Stomach (tissue), 9 donors: ENCODE results near the gene PDE4B. TPM values are rescaled to one million over a fixed set of nuclear protein-coding genes. Genes with fewer than 3 reads are reported as not detected.

Experiments used
- DNase-seq, 2 donors: peaks; one replicate each; pipeline versions ENCODE4 v3.0.0 to v3.0.0-alpha.2; 2013 to 2019
- H3K27ac ChIP-seq, 5 donors: fragments of 200-600 bp in 4 of 5; sonication (generic) in 4 of 5; one replicate each; pipeline ENCODE4 v1.5.1; 2013 to 2019; ENCODE audit warnings: mild to moderate bottlenecking in 1 of 5, moderate library complexity in 1 of 5
- H3K27me3 ChIP-seq, 3 donors: fragments of 200-600 bp; sonication (generic); one replicate each; pipeline ENCODE4 v1.5.1; 2017 to 2019; ENCODE audit warnings: mixed run types in 1 of 3
- H3K36me3 ChIP-seq, 4 donors: fragments of 200-600 bp; sonication (generic); 1 replicate in 3 of 4; 2 replicates in 1 of 4; pipeline ENCODE4 v1.5.1; 2016 to 2019
- H3K4me1 ChIP-seq, 4 donors: fragments of 200-600 bp; sonication (generic); one replicate each; pipeline ENCODE4 v1.5.1; 2016 to 2019
- H3K4me3 ChIP-seq, 4 donors: fragments of 200-600 bp; sonication (generic) in 3 of 4; one replicate each; pipeline ENCODE4 v1.5.1; 2016 to 2019; ENCODE audit warnings: mild to moderate bottlenecking in 1 of 4
- H3K9me3 ChIP-seq, 4 donors: fragments of 200-600 bp; sonication (generic); one replicate each; pipeline ENCODE4 v1.5.1; 2016 to 2019
- CTCF ChIP-seq, 7 experiments: fragments of 450-650 bp in 4 of 7; fragments of 200-600 bp in 3 of 7; sonication (generic) in 3 of 7; IDR thresholded peaks; one replicate each; pipeline ENCODE4 v1.5.1; 2016 to 2019; ENCODE audit warnings: antibody characterized with exemption in 7 of 7, control low read depth in 2 of 7, mild to moderate bottlenecking in 1 of 7
- EP300 ChIP-seq: sonication (generic); formaldehyde crosslinking; IDR thresholded peaks from one replicate; pipeline ENCODE4 v1.6.1; 2017; ENCODE audit warnings: antibody characterized with exemption
- POLR2A ChIP-seq, 4 donors: fragments of 450-650 bp; IDR thresholded peaks; one replicate each; pipeline ENCODE4 v1.6.1; 2016; ENCODE audit warnings: antibody characterized with exemption in 4 of 4, control low read depth in 2 of 4, mild to moderate bottlenecking in 1 of 4, moderate library complexity in 1 of 4
- POLR2AphosphoS5 ChIP-seq, 3 donors: sonication (generic); formaldehyde crosslinking; IDR thresholded peaks; one replicate each; pipeline ENCODE4 v1.6.1; 2016; ENCODE audit warnings: antibody characterized with exemption in 3 of 3
- WGBS, 5 donors: extraction: QIAGEN DNeasy Blood & Tissue Kit in 3 of 5; methylation state at CpG; one replicate each; pipeline versions ENCODE4 v1.1.5 to v1.1.7; 2013 to 2018; 5-methylcytosine and 5-hydroxymethylcytosine counted together
- intact Hi-C: fragments of 100-400 bp; cut with DNase I; formaldehyde crosslinking; loops from one replicate; pipeline ENCODE4 v1.15.1; 2023; ENCODE audit warnings: low total_unique reads
- polyA plus RNA-seq, 3 donors: library from polyadenylated mRNA; stranded (reverse); fragments of 200-250 nt; gene quantifications; one replicate each; pipeline ENCODE4 v1.2.3, GENCODE V29; 2013
- total RNA-seq, 5 donors: library from RNA; depleted of rRNA; stranded (reverse); fragments of >200 nt; gene quantifications; one replicate each; pipeline versions ENCODE4 v1.1.0 to v1.2.3, GENCODE V29; 2014 to 2016
- donor health status: healthy with polysubstance abuse.
- donor health status: Bipolar disorder and iron deficiency.
- donor health status: healthy.

Gene PDE4B
- total and polyA plus RNA-seq, 8 donors, result 0.45 to 34.3 (median 3.2) TPM

- intact Hi-C loops, result no loop called here
- Histone ChIP-seq H3K9me3 (no peaks in the 10 kb centered on the region), H3K4me3 (no peak overlapping the region), H3K4me1 (peaks cover 0 to 19% (median 4%) of the 10 kb centered on the region in 4 donors), H3K27ac (no peak overlapping the region), H3K27me3 (no peaks in the 10 kb centered on the region), H3K36me3 (no peaks in the 10 kb centered on the region)
- 65 to 92% (median 76%) methylated on average over 1 of the region's 1 CpG for WGBS, 5 donors
- DNase-seq, result no peak
- TF ChIP-seq POLR2A (IDR thresholded peaks at IDR 0.05) (no peak), POLR2AphosphoS5 (IDR thresholded peaks at IDR 0.05) (no peak), CTCF (IDR thresholded peaks at IDR 0.05) (no peak), EP300 (no peak)
These were observed 551.1 kb downstream of the PDE4B start for GRCh38 chr1:66343569-66344325.

GRCh38 chr1:66346057-66346795 lies 553.5 kb downstream of the PDE4B start:
- intact Hi-C loops, result no loop called here
- Histone ChIP-seq H3K27ac (no peak overlapping the region), H3K4me1 (peaks cover 0 to 43% (median 18%) of the 10 kb centered on the region in 4 donors), H3K9me3 (no peaks in the 10 kb centered on the region), H3K36me3 (no peaks in the 10 kb centered on the region), H3K4me3 (no peak overlapping the region), H3K27me3 (no peaks in the 10 kb centered on the region)
- DNase-seq, result no peak
- 70 to 90% (median 85%) methylated on average over 2 of the region's 2 CpGs for WGBS, 5 donors
- TF ChIP-seq POLR2AphosphoS5 (IDR thresholded peaks at IDR 0.05) (no peak), EP300 (no peak), CTCF (IDR thresholded peaks at IDR 0.05) (no peak), POLR2A (IDR thresholded peaks at IDR 0.05) (no peak)

- TF ChIP-seq POLR2AphosphoS5 (IDR thresholded peaks at IDR 0.05) (no peak), POLR2A (IDR thresholded peaks at IDR 0.05) (no peak), EP300 (no peak), CTCF (IDR thresholded peaks at IDR 0.05) (no peak)
- H3K27ac ChIP-seq, result no peak overlapping the region
- DNase-seq, result no peak
- intact Hi-C loops, result no loop called here
- no peaks in the 10 kb centered on the region for H3K27me3 ChIP-seq
- WGBS, 5 donors, result 84 to 95% (median 89%) methylated on average over 3 of the region's 3 CpGs
- no peaks in the 10 kb centered on the region for H3K9me3 ChIP-seq
- peaks cover 3 to 49% (median 20%) of the 10 kb centered on the region in 4 donors for H3K4me1 ChIP-seq
- H3K36me3 ChIP-seq, result no peaks in the 10 kb centered on the region
- no peak overlapping the region for H3K4me3 ChIP-seq
These were observed 554.2 kb downstream of the PDE4B start for GRCh38 chr1:66346873-66347272.

- intact Hi-C loops, result no loop called here
- Histone ChIP-seq H3K4me1 (peaks cover 5 to 58% (median 30%) of the 10 kb centered on the region in 4 donors), H3K36me3 (no peaks in the 10 kb centered on the region), H3K4me3 (no peak overlapping the region), H3K9me3 (no peaks in the 10 kb centered on the region), H3K27ac (peak overlapping the region in 2 of 5 donors; percentile 23 to 70), H3K27me3 (no peaks in the 10 kb centered on the region)
- DNase-seq, result no peak
- 70 to 82% (median 78%) methylated on average over 1 of the region's 1 CpG for WGBS, 5 donors
- TF ChIP-seq POLR2A (IDR thresholded peaks at IDR 0.05) (no peak), CTCF (IDR thresholded peaks at IDR 0.05) (no peak), POLR2AphosphoS5 (IDR thresholded peaks at IDR 0.05) (no peak), EP300 (no peak)
These were observed 556.1 kb downstream of the PDE4B start for GRCh38 chr1:66348776-66349175.
